Measurements from ENCODE around the gene PACSIN3. TPM values are rescaled to one million over a fixed set of nuclear protein-coding genes. Genes with fewer than 3 reads are reported as not detected.
A peak's percentile ranks its signal among the peaks of the same experiment; 100 is the strongest.

The PACSIN3 gene
- total RNA-seq, 1 donor from 2014 or later = 36.9 TPM

DNA sequence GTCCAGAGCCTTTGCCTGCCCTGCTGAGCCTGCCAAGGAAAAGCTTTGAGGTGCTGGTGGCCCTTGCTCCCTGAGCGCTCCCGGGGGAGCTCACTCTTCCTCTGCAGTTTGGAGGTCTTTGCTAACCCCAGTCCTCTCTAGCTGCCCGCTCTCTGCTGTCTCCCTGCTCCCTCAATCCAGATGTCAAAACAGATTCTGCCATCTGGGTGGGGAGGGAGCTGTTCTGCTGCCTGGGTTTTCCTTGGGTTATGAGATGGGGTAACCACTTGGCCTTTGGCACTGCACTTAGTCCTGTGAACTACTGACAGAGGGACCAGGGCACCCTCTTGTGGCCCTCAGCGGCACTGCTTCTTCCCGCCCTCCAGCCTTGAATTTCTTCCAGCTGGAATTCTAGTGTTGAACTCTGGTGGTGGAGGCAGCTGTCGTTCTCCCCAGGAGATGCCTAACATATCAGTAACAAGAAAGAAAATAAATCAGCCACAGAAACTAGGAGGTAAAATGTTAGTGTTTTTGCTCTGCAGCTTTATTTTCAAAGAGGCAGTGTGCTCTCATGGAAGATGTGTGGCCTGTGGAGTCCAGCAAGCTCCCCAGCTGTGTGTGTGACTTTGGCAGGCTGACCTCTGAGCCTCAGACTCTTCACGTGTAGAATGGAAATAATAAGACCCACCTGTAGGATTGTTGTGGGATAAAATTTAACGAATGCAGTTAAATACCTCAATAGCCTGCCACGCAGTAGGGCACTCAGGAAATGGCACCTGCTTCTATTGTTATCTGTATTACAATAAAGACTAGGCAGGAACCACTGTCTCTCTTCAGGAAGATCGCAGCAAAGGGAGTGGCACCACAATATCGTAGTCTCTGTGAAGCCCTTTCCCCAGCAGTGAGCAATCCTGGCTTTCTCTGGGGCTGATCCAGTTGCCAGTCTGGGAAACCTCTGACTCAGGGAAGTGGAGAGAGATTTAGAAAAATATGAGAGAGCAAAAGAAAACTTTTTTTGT lies 33.0 kb downstream of the PACSIN3 start:
- intact Hi-C loops (cut with DNase I) = loop anchor here (5.0 kb wide), 1 partner anchor 266 kb away; no protein-coding TSS in a partner anchor
- Histone ChIP-seq H3K4me1 (peaks cover 23% of the 10 kb centered on the region), H3K4me3 (no peak overlapping the region), H3K36me3 (no peaks in the 10 kb centered on the region), H3K9me3 (no peaks in the 10 kb centered on the region), H3K27ac (no peak overlapping the region), H3K27me3 (no peaks in the 10 kb centered on the region)
- TF ChIP-seq, protein P1, sequence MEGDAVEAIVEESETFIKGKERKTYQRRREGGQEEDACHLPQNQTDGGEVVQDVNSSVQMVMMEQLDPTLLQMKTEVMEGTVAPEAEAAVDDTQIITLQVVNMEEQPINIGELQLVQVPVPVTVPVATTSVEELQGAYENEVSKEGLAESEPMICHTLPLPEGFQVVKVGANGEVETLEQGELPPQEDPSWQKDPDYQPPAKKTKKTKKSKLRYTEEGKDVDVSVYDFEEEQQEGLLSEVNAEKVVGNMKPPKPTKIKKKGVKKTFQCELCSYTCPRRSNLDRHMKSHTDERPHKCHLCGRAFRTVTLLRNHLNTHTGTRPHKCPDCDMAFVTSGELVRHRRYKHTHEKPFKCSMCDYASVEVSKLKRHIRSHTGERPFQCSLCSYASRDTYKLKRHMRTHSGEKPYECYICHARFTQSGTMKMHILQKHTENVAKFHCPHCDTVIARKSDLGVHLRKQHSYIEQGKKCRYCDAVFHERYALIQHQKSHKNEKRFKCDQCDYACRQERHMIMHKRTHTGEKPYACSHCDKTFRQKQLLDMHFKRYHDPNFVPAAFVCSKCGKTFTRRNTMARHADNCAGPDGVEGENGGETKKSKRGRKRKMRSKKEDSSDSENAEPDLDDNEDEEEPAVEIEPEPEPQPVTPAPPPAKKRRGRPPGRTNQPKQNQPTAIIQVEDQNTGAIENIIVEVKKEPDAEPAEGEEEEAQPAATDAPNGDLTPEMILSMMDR (IDR thresholded peaks at IDR 0.05) = peak; percentile 94
- peak; percentile 92 for ATAC-seq
- DNase-seq = peak; percentile 82

DNA sequence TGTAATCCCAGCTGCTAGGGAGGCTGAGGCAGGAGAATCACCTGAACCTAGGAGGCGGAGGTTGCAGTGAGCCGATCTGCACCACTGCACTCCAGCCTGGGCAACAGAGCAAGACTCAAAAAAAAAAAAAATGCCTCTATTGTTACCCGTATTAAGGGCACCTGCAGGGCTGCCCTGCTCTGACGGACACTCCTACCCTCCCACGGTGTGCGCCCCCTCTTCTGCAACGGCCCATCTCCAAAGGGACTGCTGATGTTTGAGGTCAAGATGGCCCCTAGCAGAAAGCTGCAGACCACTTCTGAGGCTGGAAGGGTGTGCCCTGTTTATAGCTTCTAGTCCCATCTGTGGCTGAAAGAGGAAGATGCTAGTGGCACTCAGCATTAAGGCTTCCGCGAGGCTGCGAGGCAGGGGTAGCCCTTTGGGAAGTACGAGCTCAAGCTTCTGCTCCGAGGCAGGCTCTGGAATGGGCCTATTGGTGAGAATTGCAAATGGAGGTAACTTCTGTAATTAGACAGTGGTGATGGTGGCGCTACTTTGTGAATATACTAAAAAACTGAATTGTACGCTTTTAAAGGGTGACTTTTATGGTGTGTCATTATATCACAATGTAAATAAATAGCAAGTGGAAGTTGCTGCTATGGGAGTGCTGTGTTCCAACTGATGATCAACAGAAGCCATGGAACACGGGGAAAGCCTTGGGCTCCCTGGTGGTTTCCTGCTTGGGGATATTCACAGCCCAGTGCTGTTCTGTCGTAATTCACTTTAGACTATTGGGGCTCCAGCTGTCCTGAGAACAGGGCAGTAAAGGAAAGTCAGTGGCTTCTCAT lies 33.9 kb downstream of the PACSIN3 start:
- no peak for ATAC-seq
- Histone ChIP-seq H3K36me3 (no peaks in the 10 kb centered on the region), H3K27ac (no peak overlapping the region)

DNA sequence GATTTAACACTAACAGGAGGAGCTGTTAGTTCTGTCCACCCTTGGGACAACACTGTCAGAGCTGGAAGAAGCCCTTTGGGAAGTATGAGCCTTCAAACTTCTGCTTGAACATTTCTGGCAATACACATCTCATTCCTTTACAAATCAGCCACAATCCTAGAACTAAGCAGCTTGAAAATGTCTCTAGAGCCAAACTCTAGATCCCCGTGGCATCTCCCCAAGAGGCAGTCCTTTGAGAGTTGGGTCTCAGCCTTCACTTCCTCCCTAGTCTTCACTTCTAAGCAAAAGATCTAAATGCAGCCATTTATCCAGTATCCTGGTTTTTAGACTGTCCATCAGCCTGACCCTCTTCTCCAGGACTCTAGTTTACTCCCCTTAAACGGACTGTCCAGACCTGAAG lies 36.5 kb downstream of the PACSIN3 start:
- Histone ChIP-seq H3K36me3 (no peaks in the 10 kb centered on the region), H3K27ac (peak overlapping the region; percentile 36), H3K4me3 (no peak overlapping the region), H3K4me1 (peaks cover 23% of the 10 kb centered on the region), H3K27me3 (no peaks in the 10 kb centered on the region), H3K9me3 (no peaks in the 10 kb centered on the region)
- intact Hi-C loops (cut with DNase I) = loop anchor here (5.0 kb wide), 1 partner anchor 262 kb away; no protein-coding TSS in a partner anchor
- TF ChIP-seq, protein P1 (IDR thresholded peaks at IDR 0.05) = no peak
- no peak for DNase-seq
- no peak for ATAC-seq

More for the DNA sequence above, 33.9 kb downstream of the PACSIN3 start:
- no peaks in the 10 kb centered on the region for H3K27me3 ChIP-seq
- H3K9me3 ChIP-seq = no peaks in the 10 kb centered on the region
- TF ChIP-seq, protein P1 (IDR thresholded peaks at IDR 0.05) = no peak
- H3K4me1 ChIP-seq = peaks cover 23% of the 10 kb centered on the region
- DNase-seq = no peak
- intact Hi-C loops (cut with DNase I) = loop anchor here (5.0 kb wide), 1 partner anchor 265 kb away; no protein-coding TSS in a partner anchor
- no peak overlapping the region for H3K4me3 ChIP-seq

DNA sequence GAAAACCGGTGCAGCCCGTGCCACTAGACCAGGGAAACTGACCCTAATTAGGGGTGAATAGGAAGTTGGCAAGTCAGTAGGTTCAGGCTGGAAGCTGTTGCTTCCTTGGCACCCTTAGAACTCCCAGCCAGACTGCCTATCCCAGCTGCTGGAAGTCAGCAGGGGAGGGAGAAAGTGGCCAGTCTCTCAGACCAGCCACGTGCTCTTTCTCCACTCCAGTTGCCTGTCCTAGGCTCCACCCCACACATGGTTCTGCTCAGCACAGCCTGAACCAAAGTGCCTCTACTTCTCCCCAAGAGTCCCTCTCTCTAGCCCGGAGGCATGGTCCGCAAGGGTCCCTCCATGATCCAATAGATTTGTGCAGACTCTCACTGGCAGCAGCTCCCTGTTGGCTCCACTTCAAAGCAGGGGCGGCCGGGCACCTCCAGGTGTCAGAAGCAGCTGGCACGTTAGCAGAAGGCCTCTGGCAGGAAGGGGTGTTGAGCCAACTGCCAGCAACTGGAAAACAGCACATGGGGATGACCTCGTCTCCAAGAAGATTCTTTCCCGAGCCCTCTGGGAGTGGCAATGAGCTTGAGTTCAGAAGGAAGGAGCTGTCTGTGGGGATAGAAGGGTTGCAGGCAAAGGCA lies 37.2 kb downstream of the PACSIN3 start:
- Histone ChIP-seq H3K9me3 (no peaks in the 10 kb centered on the region), H3K27ac (peak overlapping the region; percentile 36), H3K4me3 (no peak overlapping the region), H3K27me3 (no peaks in the 10 kb centered on the region), H3K4me1 (peaks cover 22% of the 10 kb centered on the region), H3K36me3 (no peaks in the 10 kb centered on the region)
- intact Hi-C loops (cut with DNase I) = no loop called here
- DNase-seq (no peak), ATAC-seq (peak; percentile 32)
- TF ChIP-seq, protein P1 (IDR thresholded peaks at IDR 0.05) = no peak

DNA sequence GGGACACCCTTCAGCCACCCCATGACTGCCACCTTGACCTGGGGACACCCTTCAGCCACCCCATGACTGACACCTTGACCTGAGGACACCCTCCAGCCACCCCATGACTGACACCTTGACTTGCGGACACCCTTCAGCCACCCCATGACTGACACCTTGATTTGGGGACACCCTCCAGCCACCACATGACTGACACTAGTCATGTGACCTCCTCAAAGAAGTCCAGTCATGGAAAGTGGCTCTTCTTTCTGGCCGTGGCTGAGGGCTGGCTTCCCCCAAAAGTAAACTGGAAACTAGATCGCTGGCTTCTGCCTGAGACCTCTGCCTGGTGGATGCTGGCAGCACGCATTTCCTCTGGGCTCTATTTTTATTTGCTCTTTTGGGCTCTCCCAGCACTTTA lies 38.0 kb downstream of the PACSIN3 start:
- DNase-seq = no peak
- TF ChIP-seq, protein P1 (IDR thresholded peaks at IDR 0.05) = no peak
- Histone ChIP-seq H3K36me3 (no peaks in the 10 kb centered on the region), H3K27ac (no peak overlapping the region), H3K27me3 (no peaks in the 10 kb centered on the region), H3K4me3 (no peak overlapping the region), H3K9me3 (no peaks in the 10 kb centered on the region), H3K4me1 (peaks cover 14% of the 10 kb centered on the region)
- intact Hi-C loops (cut with DNase I) = no loop called here
- ATAC-seq = no peak

All from upper lobe of right lung (tissue), 1 donor.